IPS-NIHi11 (cell line): ENCODE results near the gene SLC13A5.
A peak's percentile ranks its signal among the peaks of the same experiment; 100 is the strongest.
"Not testable (repeated sequence)": the region's sequence is repeated elsewhere in the genome, so short reads cannot be mapped to it uniquely, and the experiment has no call there.

ENCODE experiments used
- DNase-seq: peaks from one replicate; pipeline ENCODE4 v3.0.0; 2012; ENCODE audit warnings: mixed read lengths, low spot score

Gene SLC13A5

GRCh38 chr17:6711081-6711674, 2.0 kb downstream of the SLC13A5 start:
- DNase-seq = no peak

DNA sequence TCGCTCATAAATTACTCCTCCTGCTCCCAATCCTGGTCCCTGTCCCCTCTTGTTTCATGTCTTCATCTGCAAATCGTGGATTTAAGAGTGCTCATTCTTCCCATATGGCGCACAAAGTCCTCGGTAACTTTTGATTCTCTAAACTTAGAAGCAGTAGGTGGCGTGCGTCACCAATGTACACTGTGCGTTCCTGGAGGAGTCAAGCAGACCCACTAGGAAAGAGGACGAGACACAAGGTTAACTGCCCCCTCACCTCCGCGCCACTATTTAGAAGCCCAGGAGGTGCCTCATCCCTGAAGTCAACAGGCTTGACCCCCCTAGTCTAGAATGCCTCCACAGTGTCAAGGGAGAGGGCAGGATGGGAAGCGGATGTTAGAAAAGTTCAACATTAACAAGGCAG, 2.9 kb downstream of the SLC13A5 start:
- DNase-seq = no peak

DNA sequence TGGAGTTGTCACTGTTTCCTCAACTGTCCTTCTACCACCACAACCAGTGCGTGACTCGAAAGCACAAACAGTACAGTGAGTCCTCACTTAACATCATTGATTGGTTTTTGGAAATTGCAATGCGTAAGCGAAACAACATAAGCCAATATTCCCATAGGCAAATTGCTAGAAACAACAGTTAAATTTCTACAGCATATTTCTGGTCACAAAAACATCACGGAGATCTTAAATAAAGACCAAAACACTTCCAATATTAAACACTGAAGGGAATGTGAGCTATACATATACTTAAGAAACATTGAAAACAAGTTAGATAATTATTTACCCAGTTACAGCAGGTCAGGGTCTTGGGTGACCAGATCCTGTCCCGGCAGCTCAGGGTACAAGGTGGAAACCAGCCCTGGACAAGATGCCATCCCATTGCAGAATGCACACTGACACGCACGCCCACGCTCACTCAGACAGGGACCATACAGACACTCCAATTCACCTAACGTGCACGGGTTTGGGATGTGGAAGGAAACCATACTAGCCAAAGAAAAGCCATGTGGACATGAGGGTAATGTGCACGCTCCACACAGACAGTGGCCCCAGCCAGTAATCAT, 4.7 kb downstream of the SLC13A5 start:
- DNase-seq = no peak

DNA sequence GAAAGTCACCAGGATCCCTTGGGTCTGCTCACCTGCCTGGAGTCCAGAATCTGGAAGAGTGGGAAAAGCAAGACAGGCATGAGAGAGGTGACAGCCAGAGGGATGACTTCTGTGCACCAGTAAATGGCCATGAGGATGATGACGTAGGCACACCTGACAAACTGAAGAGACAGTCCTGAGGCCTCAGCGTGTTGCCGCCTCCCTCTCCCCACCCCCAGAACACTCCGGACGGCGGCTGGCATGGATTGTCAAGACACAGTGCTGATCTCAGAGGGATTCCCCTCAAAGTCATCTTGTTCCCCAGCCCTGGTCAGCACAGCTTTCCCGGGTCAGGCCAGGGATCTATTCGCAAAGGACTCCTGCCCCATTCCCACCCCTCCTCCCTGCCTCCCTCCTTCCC, 6.2 kb downstream of the SLC13A5 start:
- no peak for DNase-seq

DNA sequence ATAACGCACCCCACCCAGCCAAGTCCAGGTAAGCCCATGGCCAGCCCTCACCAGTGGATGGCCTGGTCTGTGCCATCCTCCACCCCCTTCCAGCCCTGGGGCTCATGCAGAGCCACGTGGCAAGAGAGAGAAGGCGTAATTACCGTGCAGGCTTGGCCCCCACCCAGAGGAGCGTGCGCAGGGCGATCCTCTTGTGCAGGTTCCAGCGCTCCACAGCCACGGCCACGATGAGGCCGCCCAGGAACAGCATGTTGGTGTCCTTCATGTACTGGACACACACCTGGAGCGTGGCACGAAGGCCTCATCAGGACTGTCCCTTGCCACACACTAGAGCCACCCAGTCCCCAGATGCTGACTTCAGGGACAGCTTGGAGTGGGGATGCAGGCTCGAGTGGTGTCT, 6.7 kb downstream of the SLC13A5 start:
- DNase-seq = no peak

- no peak for DNase-seq
Measured at GRCh38 chr17:6704470-6705052, 8.6 kb downstream of the SLC13A5 start.

- DNase-seq = no peak
Measured at GRCh38 chr17:6703751-6704150, 9.4 kb downstream of the SLC13A5 start.

- DNase-seq = no peak
Measured at GRCh38 chr17:6702567-6703215, 10.5 kb downstream of the SLC13A5 start.

DNA sequence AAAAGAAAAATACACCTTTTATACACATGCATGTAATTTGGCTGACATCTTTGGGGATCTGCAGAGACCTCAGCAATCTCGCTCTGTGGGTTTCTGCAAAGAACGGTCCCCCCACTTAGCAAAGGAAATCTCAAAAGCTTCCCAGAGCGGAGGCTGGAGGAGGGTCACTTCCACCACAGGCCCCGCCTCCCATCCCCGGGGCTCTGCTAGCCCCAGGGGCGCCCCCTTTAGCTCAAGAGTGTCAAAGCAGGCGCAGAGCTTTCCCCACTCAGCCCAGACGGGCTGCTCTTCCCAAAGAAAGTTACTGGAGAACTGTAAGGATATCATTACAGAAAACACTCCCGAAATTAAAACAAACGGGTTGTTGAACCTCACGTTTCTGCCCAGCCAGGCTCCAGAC, 11.4 kb downstream of the SLC13A5 start:
- peak; percentile 92 for DNase-seq

GRCh38 chr17:6700948-6701307, 12.2 kb downstream of the SLC13A5 start:
- DNase-seq = no peak

- no peak for DNase-seq
Measured at GRCh38 chr17:6699997-6700947, 12.9 kb downstream of the SLC13A5 start.

DNA sequence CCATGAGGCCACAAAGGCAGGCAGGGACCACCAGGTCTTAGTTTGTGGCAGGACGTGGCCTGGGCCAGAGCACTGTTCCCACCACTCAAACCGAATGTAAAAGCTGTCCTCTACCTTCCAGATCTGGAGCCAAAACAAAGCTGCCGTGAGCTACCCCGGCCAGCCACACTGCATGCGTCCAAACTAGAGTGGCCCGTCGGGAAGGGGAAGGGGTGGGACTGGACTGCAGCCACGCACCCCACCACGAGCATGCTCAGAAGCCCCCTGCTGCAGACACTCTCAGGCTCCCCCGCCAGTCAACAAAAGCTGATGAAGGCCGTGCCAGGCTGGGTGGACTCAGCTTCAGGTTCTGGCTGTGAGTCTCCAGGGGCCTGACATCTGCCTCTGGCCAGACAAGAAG, 15.2 kb downstream of the SLC13A5 start:
- DNase-seq = no peak

GRCh38 chr17:6696906-6697305, 16.3 kb downstream of the SLC13A5 start:
- no peak for DNase-seq

- DNase-seq = no peak
Measured at GRCh38 chr17:6695565-6695964, 17.6 kb downstream of the SLC13A5 start.

DNA sequence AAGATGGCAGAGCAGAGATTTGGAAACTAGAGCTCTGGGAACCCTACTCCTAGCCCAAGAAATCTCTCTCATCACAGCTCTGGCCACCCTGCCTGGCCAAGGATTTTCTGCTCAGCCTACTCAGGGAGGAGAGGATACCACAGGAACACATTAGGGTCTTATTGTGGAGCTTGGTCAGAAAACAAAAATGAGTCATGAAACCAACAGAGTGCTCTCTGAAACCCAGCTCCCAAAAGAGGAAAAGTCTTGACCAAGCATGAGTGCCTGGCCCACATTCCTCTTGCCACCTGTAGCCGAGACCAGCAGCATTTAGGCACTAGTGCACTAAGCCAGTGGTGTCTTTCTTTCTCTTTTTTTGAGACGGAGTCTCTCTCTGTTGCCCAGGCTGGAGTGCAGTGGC, 18.1 kb downstream of the SLC13A5 start:
- DNase-seq = no peak

GRCh38 chr17:6691958-6692357, 21.2 kb downstream of the SLC13A5 start:
- DNase-seq = not testable (repeated sequence)

GRCh38 chr17:6691546-6691945, 21.6 kb downstream of the SLC13A5 start:
- DNase-seq = no peak

DNA sequence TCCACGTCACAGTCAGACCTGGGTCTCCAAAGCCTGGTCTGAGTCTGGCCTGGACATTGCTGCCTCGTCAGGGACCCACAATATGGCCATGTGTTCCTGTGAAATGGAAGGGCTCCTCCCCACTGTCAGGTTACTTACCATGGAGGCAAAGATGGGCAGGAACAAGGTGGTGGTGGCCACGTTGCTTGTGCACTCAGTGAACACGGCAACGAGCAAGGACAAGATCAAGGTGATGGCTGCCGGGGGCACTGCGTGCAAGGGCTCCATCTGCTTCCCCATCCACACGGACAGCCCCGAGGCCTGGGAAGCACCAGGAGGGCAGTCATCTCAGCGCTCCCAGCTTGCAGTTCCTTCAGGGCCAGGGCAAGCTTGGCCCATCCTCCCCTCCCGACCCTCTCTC, 22.5 kb downstream of the SLC13A5 start:
- no peak for DNase-seq

DNA sequence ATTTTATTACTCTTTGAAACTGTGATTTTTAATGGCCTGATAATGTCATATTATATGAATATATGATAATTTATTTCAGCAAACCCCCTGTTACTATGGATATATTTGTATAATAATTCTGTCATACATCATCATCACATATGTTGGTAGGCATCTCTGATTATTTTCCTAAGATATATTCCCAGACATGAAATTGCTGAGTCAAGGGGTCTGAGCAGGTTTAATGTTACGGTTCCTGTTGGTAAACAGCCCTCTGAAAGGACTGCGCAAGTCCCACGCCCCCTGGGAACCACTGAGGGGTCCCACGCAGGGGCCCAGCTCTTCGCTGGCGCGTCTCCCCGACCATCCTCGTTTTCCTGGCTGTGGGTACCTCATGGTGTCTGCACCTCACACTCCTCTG, 24.2 kb downstream of the SLC13A5 start:
- no peak for DNase-seq

DNA sequence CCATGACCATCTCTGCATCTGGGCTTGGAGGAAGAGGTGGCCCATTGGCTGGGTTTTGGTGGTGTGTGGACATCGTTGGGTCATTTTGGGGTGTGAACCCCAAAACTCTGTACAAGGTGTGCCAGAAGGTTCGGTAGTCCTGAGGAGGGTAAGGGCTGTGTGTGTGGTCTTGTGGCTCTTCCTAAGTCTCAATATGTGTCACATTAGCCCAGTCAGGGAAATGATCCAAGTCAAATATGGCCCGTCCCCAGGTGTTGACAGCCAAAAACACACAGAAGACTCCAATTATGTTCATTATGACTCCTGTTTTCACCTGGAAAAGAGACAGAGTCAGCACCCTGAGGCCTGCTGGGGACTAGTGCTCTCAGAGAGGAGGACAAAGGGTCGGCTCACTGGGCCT, 27.1 kb downstream of the SLC13A5 start:
- DNase-seq = no peak

GRCh38 chr17:6684881-6685767, 28.0 kb downstream of the SLC13A5 start:
- no peak for DNase-seq
